GM20000 (cell line): ENCODE results near the gene CD99.

Experiments
- DNase-seq: peaks from one replicate; pipeline ENCODE4 v3.0.0; 2012; ENCODE audit warnings: low spot score
- TF ChIP-seq, protein P1 (sequence below): IDR thresholded peaks from 2 replicates; pipeline ENCODE4 v1.5.1; 2012; ENCODE audit warnings: mild to moderate bottlenecking, control low read depth; ENCODE audit errors: extremely low read depth, missing control alignments

CD99 gene

GRCh38 chrX:2785538-2785937 is 94.4 kb downstream of the CD99 start:
- DNase-seq: no peak
- TF ChIP-seq, protein P1, sequence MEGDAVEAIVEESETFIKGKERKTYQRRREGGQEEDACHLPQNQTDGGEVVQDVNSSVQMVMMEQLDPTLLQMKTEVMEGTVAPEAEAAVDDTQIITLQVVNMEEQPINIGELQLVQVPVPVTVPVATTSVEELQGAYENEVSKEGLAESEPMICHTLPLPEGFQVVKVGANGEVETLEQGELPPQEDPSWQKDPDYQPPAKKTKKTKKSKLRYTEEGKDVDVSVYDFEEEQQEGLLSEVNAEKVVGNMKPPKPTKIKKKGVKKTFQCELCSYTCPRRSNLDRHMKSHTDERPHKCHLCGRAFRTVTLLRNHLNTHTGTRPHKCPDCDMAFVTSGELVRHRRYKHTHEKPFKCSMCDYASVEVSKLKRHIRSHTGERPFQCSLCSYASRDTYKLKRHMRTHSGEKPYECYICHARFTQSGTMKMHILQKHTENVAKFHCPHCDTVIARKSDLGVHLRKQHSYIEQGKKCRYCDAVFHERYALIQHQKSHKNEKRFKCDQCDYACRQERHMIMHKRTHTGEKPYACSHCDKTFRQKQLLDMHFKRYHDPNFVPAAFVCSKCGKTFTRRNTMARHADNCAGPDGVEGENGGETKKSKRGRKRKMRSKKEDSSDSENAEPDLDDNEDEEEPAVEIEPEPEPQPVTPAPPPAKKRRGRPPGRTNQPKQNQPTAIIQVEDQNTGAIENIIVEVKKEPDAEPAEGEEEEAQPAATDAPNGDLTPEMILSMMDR: no peak

DNA sequence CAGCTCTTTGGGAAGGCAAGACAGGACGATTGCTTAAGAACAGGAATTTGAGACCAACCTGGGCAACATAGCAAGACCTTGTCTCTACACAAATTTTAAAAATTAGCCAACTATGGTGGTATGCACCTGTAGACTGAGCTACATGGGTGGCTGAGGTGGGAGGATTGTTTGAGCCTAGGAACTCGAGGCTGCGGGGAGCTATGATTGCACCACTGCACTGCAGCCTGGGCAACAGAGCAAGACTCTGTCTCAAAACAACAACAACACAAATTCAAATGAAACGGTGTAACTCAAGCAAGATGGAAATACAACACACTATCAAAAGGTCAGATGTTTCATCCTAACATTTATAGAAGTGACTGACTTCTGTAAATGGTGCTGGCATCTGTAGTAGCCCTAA is 97.9 kb downstream of the CD99 start:
- TF ChIP-seq, protein P1: no peak

GRCh38 chrX:2789569-2789968 is 98.5 kb downstream of the CD99 start:
- TF ChIP-seq, protein P1: no peak
- no peak for DNase-seq

More for the DNA sequence above, 97.9 kb downstream of the CD99 start:
- DNase-seq: no peak
